HL-60/S4 treated with retinoic acid at 250 ng/mL for 4 days and 3 days (cell line): ENCODE data around the gene CA5A.
"Not testable (repeated sequence)": the region's sequence is repeated elsewhere in the genome, so short reads cannot be mapped to it uniquely, and the experiment has no call there.

ENCODE experiments used
- in situ Hi-C: fragments of 300-500 bp; cut with MboI; formaldehyde crosslinking; loops from 2 replicates; pipeline ENCODE4 v1.7.0; 2022; ENCODE audit warnings: low sequenced_read_pairs

Gene CA5A

DNA sequence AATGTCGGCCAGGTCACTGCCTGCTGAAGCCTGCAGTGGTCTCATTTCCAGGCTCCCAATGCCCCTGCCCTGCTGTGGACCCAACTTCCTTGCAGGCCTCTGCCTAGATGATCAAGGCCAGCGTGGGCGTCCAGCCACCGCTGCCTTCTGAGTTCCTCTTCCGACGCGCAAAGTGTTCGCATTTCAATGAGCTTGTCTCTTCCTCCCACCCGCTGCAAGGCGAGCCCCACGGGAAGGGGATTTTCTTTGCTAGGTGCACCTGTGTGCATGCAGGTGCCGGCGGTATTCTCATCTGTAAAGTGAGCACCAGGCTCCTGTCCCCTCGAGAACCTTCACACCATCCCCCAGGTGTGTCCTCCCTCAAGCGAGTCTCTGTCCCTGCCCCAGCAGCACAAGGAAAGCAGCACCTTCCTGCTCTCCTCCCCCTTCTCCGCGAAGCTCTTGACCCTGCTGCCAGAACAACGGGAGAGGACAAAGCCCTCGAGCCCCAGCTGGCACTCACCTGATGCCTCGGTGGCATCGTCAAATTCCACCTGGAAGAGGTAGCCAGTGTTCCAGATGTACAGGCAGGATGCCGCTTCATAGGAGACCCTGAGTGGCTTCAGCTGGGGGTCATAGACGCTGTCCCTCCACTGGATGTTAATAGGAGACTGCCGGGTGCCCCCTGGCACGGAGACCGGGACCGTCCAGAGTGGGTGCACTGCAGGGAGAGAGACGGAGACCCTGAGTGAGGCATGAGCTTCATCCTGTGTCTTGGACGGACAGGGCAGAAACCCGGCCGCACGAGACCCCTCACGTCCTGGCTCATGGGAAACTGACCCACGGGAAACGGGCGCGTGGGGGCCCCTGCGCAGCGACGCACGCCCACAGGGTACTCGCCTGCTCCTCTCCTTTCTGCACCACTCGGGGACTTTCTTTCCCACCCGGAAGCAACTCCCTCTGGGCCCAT lies 9.8 kb downstream of the CA5A start:
- in situ Hi-C loops = no loop called here

DNA sequence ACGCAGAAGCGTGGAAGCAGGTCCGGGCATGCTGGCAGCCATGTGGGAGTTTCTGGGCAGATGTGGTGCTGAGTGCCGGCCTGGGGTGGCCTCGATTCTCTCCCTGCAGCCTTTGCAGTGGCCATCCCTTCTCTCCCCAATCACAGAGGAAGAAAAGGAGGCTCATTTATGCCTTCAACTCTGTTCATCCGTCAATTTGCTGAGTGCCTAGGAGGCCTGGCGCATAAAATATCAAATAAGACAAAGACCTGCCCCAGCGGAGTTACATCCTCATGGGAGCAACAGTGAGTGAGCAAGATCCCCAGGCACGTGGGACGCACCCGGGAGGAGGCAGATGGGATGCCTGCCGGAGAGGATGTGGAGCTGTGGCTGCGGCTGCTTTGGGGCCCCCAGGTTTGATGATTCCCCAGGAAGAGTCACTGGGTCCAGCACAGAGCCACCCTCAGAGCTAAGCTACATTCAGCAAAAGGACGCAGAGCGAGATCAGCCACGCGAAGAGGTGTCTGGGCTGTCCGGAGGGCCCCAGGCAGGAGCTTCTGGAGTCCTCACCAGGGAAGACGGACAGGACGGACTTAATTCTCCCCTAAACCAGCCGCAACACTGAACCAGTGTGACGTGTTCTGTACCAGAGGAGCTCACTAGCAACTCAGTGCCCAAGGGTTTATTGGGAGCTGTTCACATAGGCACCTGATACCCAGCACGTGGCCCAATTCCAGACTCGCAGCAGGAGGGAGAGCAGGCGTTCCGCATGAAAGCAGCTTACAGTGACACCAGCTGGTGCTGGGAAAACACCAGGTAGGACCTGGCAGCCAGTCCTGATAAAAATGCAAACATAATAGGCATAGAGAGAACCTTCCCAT lies 11.3 kb downstream of the CA5A start:
- in situ Hi-C loops = no loop called here

GRCh38 chr16:87924041-87924810 lies 12.1 kb downstream of the CA5A start:
- in situ Hi-C loops = no loop called here

- in situ Hi-C loops = no loop called here
Measured at GRCh38 chr16:87922250-87922871, 14.0 kb downstream of the CA5A start.

DNA sequence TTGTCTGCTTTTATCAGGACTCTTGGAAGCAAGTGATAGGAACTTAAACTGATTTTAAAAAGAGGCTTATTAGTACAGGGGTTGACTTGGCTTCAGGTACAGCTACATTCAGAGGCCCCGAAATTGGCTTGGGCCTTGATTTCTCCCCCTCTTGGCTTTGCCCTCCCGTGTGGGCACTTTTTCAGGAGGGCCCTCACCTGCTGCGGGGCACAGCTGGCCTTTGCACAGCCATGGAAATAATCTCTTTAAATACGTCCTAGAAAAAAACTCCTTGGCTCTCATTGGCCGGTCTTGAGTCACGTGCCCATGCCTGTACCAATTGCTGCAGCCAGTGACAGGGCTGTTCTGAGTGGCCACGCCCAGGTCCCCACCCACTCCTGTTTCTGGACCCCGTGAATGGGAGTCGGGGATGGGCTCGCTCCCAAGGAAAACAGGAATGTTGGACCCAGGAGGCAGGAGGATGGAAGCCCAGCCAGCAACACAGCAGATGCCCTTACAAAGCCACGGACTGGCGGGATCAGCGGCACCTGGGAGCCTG lies 15.0 kb downstream of the CA5A start:
- in situ Hi-C loops = no loop called here

DNA sequence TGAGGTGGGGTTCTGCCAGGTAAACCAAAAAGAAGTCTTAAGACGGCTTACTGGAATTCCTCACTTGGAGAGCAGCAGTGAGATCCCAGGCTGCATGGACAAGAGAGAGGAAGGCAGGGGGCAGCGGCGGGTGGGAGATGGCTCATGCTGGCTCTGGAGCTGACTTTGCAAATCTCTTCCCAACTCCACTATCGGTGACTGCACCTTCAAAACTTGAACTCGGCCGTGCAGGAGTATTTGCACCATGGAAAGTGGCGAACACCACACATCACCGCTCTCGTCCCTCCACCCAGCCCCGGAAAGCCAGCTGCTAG lies 16.7 kb downstream of the CA5A start:
- in situ Hi-C loops = no loop called here

GRCh38 chr16:87918866-87919680 lies 17.3 kb downstream of the CA5A start:
- in situ Hi-C loops = no loop called here

- in situ Hi-C loops = no loop called here
Measured at GRCh38 chr16:87918338-87918737, 18.0 kb downstream of the CA5A start.

- in situ Hi-C loops = no loop called here
Measured at GRCh38 chr16:87917503-87917902, 18.8 kb downstream of the CA5A start.

DNA sequence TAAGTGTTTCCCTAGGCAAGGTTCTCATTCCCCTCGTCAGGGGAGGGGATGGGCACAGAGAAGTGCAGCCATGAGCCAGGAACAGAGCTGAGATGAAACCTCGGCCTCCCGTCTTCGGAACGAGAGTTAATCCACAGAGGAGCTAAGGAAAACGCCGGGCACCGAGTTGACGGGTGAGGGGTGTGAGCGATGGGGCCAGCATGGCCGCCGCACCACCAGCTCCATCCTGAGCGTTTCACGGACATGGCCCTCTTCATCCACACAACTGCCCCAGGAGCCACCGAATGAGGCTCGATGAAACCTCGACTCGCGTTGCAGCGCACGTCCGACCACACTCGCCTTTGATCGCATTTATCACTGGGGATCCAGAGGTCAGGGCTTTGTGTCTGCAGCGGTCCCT lies 21.5 kb downstream of the CA5A start:
- in situ Hi-C loops = no loop called here

DNA sequence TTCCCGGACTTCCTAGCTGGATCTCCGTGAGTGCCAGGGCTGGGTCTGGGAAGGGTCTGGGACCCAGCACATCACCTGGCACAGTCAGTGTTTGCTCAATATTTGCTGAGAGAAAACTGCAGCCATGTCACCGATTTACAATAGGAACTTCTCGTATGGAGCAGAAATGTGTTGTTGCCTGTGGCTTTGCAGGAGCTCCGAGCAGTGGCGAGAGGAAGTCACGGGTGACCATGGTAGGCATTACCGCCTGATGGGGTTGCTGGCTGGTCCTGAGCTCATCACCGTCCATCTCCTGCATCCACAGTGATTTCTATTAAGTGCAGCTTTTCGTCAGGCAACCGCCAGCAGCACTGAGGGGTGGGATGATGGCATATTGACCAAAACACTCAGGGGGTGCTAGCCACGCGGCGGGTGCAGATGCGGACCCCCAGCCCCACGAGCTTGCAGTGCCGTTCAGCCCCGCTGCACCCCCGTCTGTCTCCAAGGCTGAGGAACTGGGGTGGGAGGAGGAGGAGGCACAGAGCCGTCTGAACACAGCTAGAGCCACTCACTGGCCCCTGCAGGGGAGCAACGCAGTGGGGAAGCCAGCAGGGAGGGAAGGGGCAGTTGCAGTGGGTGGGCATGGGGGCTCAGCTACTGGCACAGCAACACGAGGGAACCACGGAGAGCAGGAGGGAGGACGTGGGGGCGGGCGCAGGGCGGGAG lies 22.2 kb downstream of the CA5A start:
- in situ Hi-C loops = not testable (repeated sequence)

DNA sequence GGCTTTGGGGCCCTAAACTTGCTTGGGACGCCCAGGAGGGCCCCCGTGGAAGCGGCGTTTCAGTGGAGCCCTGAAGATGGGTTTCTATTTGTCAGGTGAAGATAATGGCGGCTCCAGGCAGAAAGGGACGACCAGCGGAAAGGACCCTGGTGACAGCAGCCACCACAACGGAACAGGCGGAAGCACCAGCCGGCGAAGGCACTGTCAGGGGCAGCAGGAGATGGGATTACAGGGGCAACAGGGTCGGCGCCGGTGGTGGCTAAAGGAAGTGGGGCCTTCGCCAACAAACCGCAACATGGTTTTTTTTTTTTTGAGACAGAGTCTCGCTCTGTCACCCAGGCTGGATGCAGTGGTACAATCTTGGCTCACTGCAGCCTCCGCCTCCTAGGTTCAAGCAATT lies 23.6 kb downstream of the CA5A start:
- in situ Hi-C loops = not testable (repeated sequence)

- in situ Hi-C loops = not testable (repeated sequence)
Measured at GRCh38 chr16:87911106-87911763, 25.1 kb downstream of the CA5A start.

GRCh38 chr16:87909203-87909935 lies 27.0 kb downstream of the CA5A start:
- in situ Hi-C loops = not testable (repeated sequence)

DNA sequence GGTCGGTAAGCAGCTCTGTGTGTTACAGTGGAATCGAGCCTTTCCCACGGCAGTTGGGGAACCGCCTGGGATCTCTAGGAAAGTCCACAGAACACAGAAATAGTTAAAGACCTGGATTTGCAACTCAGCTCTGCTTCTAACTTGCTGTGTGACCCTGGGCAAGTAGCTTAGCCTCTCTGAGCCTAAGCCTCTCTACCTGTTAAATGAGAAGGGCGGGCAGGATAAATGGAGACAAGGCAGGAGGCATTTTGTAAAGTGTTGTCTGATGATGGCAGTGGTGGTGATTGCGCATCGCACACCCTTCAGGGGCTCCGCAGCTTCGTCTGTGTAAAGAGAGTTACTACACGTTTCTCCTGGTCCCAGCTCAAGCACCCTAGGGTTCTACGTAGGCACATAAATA lies 28.2 kb downstream of the CA5A start:
- in situ Hi-C loops = not testable (repeated sequence)

- in situ Hi-C loops = not testable (repeated sequence)
Measured at GRCh38 chr16:87905521-87905920, 30.8 kb downstream of the CA5A start.

DNA sequence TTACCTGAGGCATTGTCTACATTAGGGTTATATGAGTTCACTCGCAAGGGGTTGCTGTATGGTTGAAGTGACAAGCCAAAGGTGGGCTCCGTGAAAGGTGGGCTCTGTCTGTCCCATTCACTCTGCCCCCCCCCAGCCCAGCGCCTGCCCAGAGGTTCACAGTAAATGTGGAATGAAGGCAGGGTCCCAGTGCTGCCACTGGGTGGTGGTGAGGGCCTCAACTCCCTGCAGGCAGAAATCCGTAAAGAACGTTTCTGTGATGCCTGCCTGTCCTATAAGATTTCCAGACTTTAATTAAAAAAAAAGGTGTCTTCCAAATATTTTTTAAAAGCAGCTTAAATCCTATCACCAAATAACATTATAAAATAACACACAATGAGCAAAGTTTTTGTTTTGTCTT lies 31.4 kb downstream of the CA5A start:
- in situ Hi-C loops = not testable (repeated sequence)

- in situ Hi-C loops = not testable (repeated sequence)
Measured at GRCh38 chr16:87900489-87900888, 35.8 kb downstream of the CA5A start.
